HepG2 (cell line): ENCODE measurements around the gene CUEDC2. TPM values are rescaled to one million over a fixed set of nuclear protein-coding genes. Genes with fewer than 3 reads are reported as not detected.

Source experiments
- BCL3 ChIP-seq: sonication (generic); formaldehyde crosslinking; IDR thresholded peaks from 2 replicates; pipeline ENCODE4 v1.5.1; 2020; ENCODE audit warnings: mild to moderate bottlenecking, missing genetic modification reagents, moderate library complexity
- BRF2 ChIP-seq: sonication (generic); formaldehyde crosslinking; IDR thresholded peaks from 2 replicates; pipeline ENCODE4 v1.8.1; 2022; ENCODE audit warnings: mild to moderate bottlenecking, missing genetic modification reagents
- EED ChIP-seq: sonication (generic); formaldehyde crosslinking; IDR thresholded peaks from 2 replicates; pipeline ENCODE4 v1.5.0; 2020; ENCODE audit warnings: mild to moderate bottlenecking, missing genetic modification reagents
- EZH2 ChIP-seq: conservative IDR thresholded peaks from 2 replicates; pipeline ENCODE4 v1.6.1; 2012; ENCODE audit warnings: mild to moderate bottlenecking, low read depth, low read length, moderate library complexity
- FUBP1 ChIP-seq: sonication (generic); formaldehyde crosslinking; IDR thresholded peaks from 2 replicates; pipeline ENCODE4 v1.5.1; 2020; ENCODE audit warnings: missing genetic modification reagents, mild to moderate bottlenecking, borderline replicate concordance
- HOMEZ ChIP-seq: IDR thresholded peaks from 2 replicates; pipeline ENCODE4 v1.6.1; 2016; ENCODE audit warnings: low read depth
- MBNL3 ChIP-seq: fragments of 250-450 bp; sonication (Bioruptor Pico); conservative IDR thresholded peaks from 2 replicates; pipeline ENCODE4 v1.8.0; 2022; ENCODE audit warnings: mild to moderate bottlenecking, inconsistent platforms
- MEF2D ChIP-seq: sonication (generic); formaldehyde crosslinking; IDR thresholded peaks from 2 replicates; pipeline ENCODE4 v1.5.1; 2020; ENCODE audit warnings: mild to moderate bottlenecking, missing genetic modification reagents
- PAXIP1 ChIP-seq: sonication (generic); formaldehyde crosslinking; conservative IDR thresholded peaks from 2 replicates; pipeline ENCODE4 v1.4.0; 2020; ENCODE audit warnings: mild to moderate bottlenecking, missing genetic modification reagents, moderate library complexity
- PTBP1 ChIP-seq: fragments of 200-400 bp; formaldehyde crosslinking; IDR thresholded peaks from 2 replicates; pipeline ENCODE4 v1.6.1; 2018; ENCODE audit warnings: low read length, low read depth; ENCODE audit not compliant: poor library complexity, severe bottlenecking
- REXO4 ChIP-seq: sonication (generic); formaldehyde crosslinking; IDR thresholded peaks from 2 replicates; pipeline ENCODE4 v1.8.0; 2022; ENCODE audit warnings: missing genetic modification reagents, mild to moderate bottlenecking, borderline replicate concordance
- SETDB1 ChIP-seq: sonication (generic); formaldehyde crosslinking; IDR thresholded peaks from 2 replicates; pipeline ENCODE4 v1.5.1; 2020; ENCODE audit warnings: missing genetic modification reagents, mild to moderate bottlenecking, borderline replicate concordance
- TIGD3 ChIP-seq: sonication (generic); formaldehyde crosslinking; IDR thresholded peaks from 2 replicates; pipeline ENCODE4 v1.5.1; 2020; ENCODE audit warnings: mild to moderate bottlenecking, missing genetic modification reagents, borderline replicate concordance
- ZFAT ChIP-seq: sonication (generic); formaldehyde crosslinking; conservative IDR thresholded peaks from 2 replicates; pipeline ENCODE4 v1.8.1; 2023; ENCODE audit warnings: missing genetic modification reagents, inconsistent platforms
- ZFP1 ChIP-seq: IDR thresholded peaks from 2 replicates; pipeline ENCODE4 v1.6.1; 2016
- ZFP36L2 ChIP-seq: sonication (generic); formaldehyde crosslinking; IDR thresholded peaks from 2 replicates; pipeline ENCODE4 v1.4.0; 2020; ENCODE audit warnings: missing genetic modification reagents
- ZKSCAN5 ChIP-seq: sonication (generic); formaldehyde crosslinking; IDR thresholded peaks from 2 replicates; pipeline ENCODE4 v1.5.1; 2020; ENCODE audit warnings: mild to moderate bottlenecking, missing genetic modification reagents
- ZNF251 ChIP-seq: sonication (generic); formaldehyde crosslinking; IDR thresholded peaks from 2 replicates; pipeline ENCODE4 v1.9.0; 2021; ENCODE audit warnings: mild to moderate bottlenecking, missing genetic modification reagents
- ZNF558 ChIP-seq: sonication (generic); formaldehyde crosslinking; IDR thresholded peaks from 2 replicates; pipeline ENCODE4 v1.9.0; 2022; ENCODE audit warnings: mild to moderate bottlenecking, missing genetic modification reagents, borderline replicate concordance
- ZNF619 ChIP-seq: sonication (generic); formaldehyde crosslinking; IDR thresholded peaks from 2 replicates; pipeline ENCODE4 v1.4.0; 2020; ENCODE audit warnings: mild to moderate bottlenecking, missing genetic modification reagents
- ZNF891 ChIP-seq: sonication (generic); formaldehyde crosslinking; IDR thresholded peaks from 2 replicates; pipeline ENCODE4 v1.5.0; 2020; ENCODE audit warnings: mild to moderate bottlenecking, missing genetic modification reagents
- polyA plus RNA-seq, 8 experiments: library from polyadenylated mRNA; depleted of rRNA in 3 of 8; stranded (reverse) in 7 of 8; unstranded in 1 of 8; fragments of >200 nt; fragmentation: Illumina TruSeq in 4 of 8; extraction: Trizol in 4 of 8; gene quantifications; 2 replicates each; pipeline versions ENCODE4 v1.2.1 to v1.2.3, GENCODE V29; 2011 to 2016; ENCODE audit warnings: low read depth in 4 of 8, missing spikeins in 1 of 8, mixed read lengths in 1 of 8; ENCODE audit not compliant: insufficient read depth in 1 of 8
- total RNA-seq, 5 experiments: library from RNA; depleted of rRNA; stranded (reverse); fragments of >200 nt; fragmentation: Illumina TruSeq; extraction: Trizol; gene quantifications; 2 replicates each; pipeline ENCODE4 v1.2.3, GENCODE V29; 2016; ENCODE audit warnings: low read depth in 1 of 5

The CUEDC2 gene
- total and polyA plus RNA-seq, 2 of the 13 experiments (the other 11 are each of a cell fraction or from before 2014, with no cell fraction given) = 13.1 to 18.4 TPM

GRCh38 chr10:102450124-102450373 is 17.7 kb upstream of the CUEDC2 start (continued):
- TF ChIP-seq PAXIP1 (CRISPR knock-in tag) = no peak
- TF ChIP-seq BRF2 (CRISPR knock-in tag) = no peak
- TF ChIP-seq ZFAT = no peak
- no peak for TF ChIP-seq TIGD3 (CRISPR knock-in tag)
- no peak for TF ChIP-seq EZH2
- no peak for TF ChIP-seq REXO4 (CRISPR knock-in tag)
- no peak for TF ChIP-seq HOMEZ (CRISPR knock-in tag)
- TF ChIP-seq PTBP1 = no peak
- no peak for TF ChIP-seq ZNF251 (CRISPR knock-in tag)
- no peak for TF ChIP-seq ZKSCAN5 (CRISPR knock-in tag)
- no peak for TF ChIP-seq MEF2D (CRISPR knock-in tag)
- no peak for TF ChIP-seq EED
- no peak for TF ChIP-seq SETDB1 (CRISPR knock-in tag)
- TF ChIP-seq ZFP36L2 = no peak
- no peak for TF ChIP-seq FUBP1
- TF ChIP-seq ZNF891 (CRISPR knock-in tag) = no peak
- TF ChIP-seq BCL3 = no peak
- no peak for TF ChIP-seq ZNF558 (CRISPR knock-in tag)
- TF ChIP-seq MBNL3 (CRISPR knock-in tag) = no peak
- no peak for TF ChIP-seq ZFP1 (CRISPR knock-in tag)
- TF ChIP-seq ZNF619 (CRISPR knock-in tag) = peak; percentile 60; the same call in 1 of the 2 replicates
